ENCODE data around the gene IPCEF1.

IPCEF1 gene

GRCh38 chr6:154301839-154302752, 54.5 kb downstream of the IPCEF1 start:
- H3K27ac ChIP-seq, result peak overlapping the region; percentile 77
- no peak overlapping the region for H3K9ac ChIP-seq (ENCODE audit: insufficient read length)
- H3K36me3 ChIP-seq (ENCODE audit: insufficient read depth, low read length), result no peaks in the 10 kb centered on the region
- no peak for TF ChIP-seq EZH2 (IDR thresholded peaks at IDR 0.05)
- TF ChIP-seq FOXP2 (optimal IDR thresholded peaks at IDR 0.05; ENCODE audit: control extremely low read depth, extremely low read length, insufficient read depth), result no peak
- no peak for TF ChIP-seq POLR2AphosphoS5 (IDR thresholded peaks at IDR 0.05; ENCODE audit: borderline replicate concordance, low read depth, low read length)
- peak overlapping the region; percentile 61 for H3K4me3 ChIP-seq
- DNase-seq (ENCODE audit: low read depth, low spot score), result peak; percentile 40
- no peaks in the 10 kb centered on the region for H3K9me3 ChIP-seq (ENCODE audit: low read depth, low read length)

GRCh38 chr6:154301086-154301625, 55.4 kb downstream of the IPCEF1 start:
- TF ChIP-seq POLR2AphosphoS5 (IDR thresholded peaks at IDR 0.05; ENCODE audit: borderline replicate concordance, low read depth, low read length) (no peak), EZH2 (IDR thresholded peaks at IDR 0.05) (no peak), FOXP2 (optimal IDR thresholded peaks at IDR 0.05; ENCODE audit: control extremely low read depth, extremely low read length, insufficient read depth) (no peak)
- Histone ChIP-seq H3K9ac (ENCODE audit: insufficient read length) (no peak overlapping the region), H3K27ac (no peak overlapping the region), H3K36me3 (ENCODE audit: insufficient read depth, low read length) (no peaks in the 10 kb centered on the region), H3K4me3 (no peak overlapping the region), H3K9me3 (ENCODE audit: low read depth, low read length) (no peaks in the 10 kb centered on the region)
- DNase-seq (ENCODE audit: low read depth, low spot score), result no peak

GRCh38 chr6:154298297-154298696, 58.3 kb downstream of the IPCEF1 start:
- Histone ChIP-seq H3K4me3 (no peak overlapping the region), H3K36me3 (ENCODE audit: insufficient read depth, low read length) (no peaks in the 10 kb centered on the region), H3K9ac (ENCODE audit: insufficient read length) (no peak overlapping the region), H3K27ac (no peak overlapping the region), H3K9me3 (ENCODE audit: low read depth, low read length) (no peaks in the 10 kb centered on the region)
- DNase-seq (ENCODE audit: low read depth, low spot score), result no peak
- no peak for TF ChIP-seq EZH2 (IDR thresholded peaks at IDR 0.05)
- no peak for TF ChIP-seq FOXP2 (optimal IDR thresholded peaks at IDR 0.05; ENCODE audit: control extremely low read depth, extremely low read length, insufficient read depth)
- TF ChIP-seq POLR2AphosphoS5 (IDR thresholded peaks at IDR 0.05; ENCODE audit: borderline replicate concordance, low read depth, low read length), result no peak

- no peaks in the 10 kb centered on the region for H3K36me3 ChIP-seq (ENCODE audit: insufficient read depth, low read length)
- no peak overlapping the region for H3K27ac ChIP-seq
- TF ChIP-seq EZH2 (IDR thresholded peaks at IDR 0.05), result no peak
- TF ChIP-seq POLR2AphosphoS5 (IDR thresholded peaks at IDR 0.05; ENCODE audit: borderline replicate concordance, low read depth, low read length), result no peak
- TF ChIP-seq FOXP2 (optimal IDR thresholded peaks at IDR 0.05; ENCODE audit: control extremely low read depth, extremely low read length, insufficient read depth), result no peak
- H3K9me3 ChIP-seq (ENCODE audit: low read depth, low read length), result no peaks in the 10 kb centered on the region
- H3K4me3 ChIP-seq, result no peak overlapping the region
- DNase-seq (ENCODE audit: low read depth, low spot score), result no peak
- no peak overlapping the region for H3K9ac ChIP-seq (ENCODE audit: insufficient read length)
Measured at GRCh38 chr6:154297721-154298120, 58.9 kb downstream of the IPCEF1 start.

- TF ChIP-seq POLR2AphosphoS5 (IDR thresholded peaks at IDR 0.05; ENCODE audit: borderline replicate concordance, low read depth, low read length), result no peak
- TF ChIP-seq FOXP2 (optimal IDR thresholded peaks at IDR 0.05; ENCODE audit: control extremely low read depth, extremely low read length, insufficient read depth), result no peak
- TF ChIP-seq EZH2 (IDR thresholded peaks at IDR 0.05), result no peak
- Histone ChIP-seq H3K27ac (no peak overlapping the region), H3K9ac (ENCODE audit: insufficient read length) (no peak overlapping the region)
Measured at GRCh38 chr6:154297210-154297609, 59.4 kb downstream of the IPCEF1 start.

GRCh38 chr6:154295733-154296132, 60.9 kb downstream of the IPCEF1 start:
- H3K9me3 ChIP-seq (ENCODE audit: low read depth, low read length), result no peaks in the 10 kb centered on the region
- TF ChIP-seq EZH2 (IDR thresholded peaks at IDR 0.05) (no peak), FOXP2 (optimal IDR thresholded peaks at IDR 0.05; ENCODE audit: control extremely low read depth, extremely low read length, insufficient read depth) (no peak), POLR2AphosphoS5 (IDR thresholded peaks at IDR 0.05; ENCODE audit: borderline replicate concordance, low read depth, low read length) (no peak)
- H3K36me3 ChIP-seq (ENCODE audit: insufficient read depth, low read length), result no peaks in the 10 kb centered on the region
- no peak overlapping the region for H3K9ac ChIP-seq (ENCODE audit: insufficient read length)
- H3K4me3 ChIP-seq, result no peak overlapping the region
- no peak overlapping the region for H3K27ac ChIP-seq
- no peak for DNase-seq (ENCODE audit: low read depth, low spot score)

More at GRCh38 chr6:154297210-154297609, 59.4 kb downstream of the IPCEF1 start:
- DNase-seq (ENCODE audit: low read depth, low spot score), result no peak
- no peak overlapping the region for H3K4me3 ChIP-seq
- H3K36me3 ChIP-seq (ENCODE audit: insufficient read depth, low read length), result no peaks in the 10 kb centered on the region
- H3K9me3 ChIP-seq (ENCODE audit: low read depth, low read length), result no peaks in the 10 kb centered on the region

GRCh38 chr6:154292855-154293519, 63.6 kb downstream of the IPCEF1 start:
- Histone ChIP-seq H3K36me3 (ENCODE audit: insufficient read depth, low read length) (no peaks in the 10 kb centered on the region), H3K27ac (peak overlapping the region; percentile 48; the same call in 1 of the 2 replicates), H3K9me3 (ENCODE audit: low read depth, low read length) (no peaks in the 10 kb centered on the region), H3K4me3 (peak overlapping the region; percentile 14; the same call in 1 of the 2 replicates), H3K9ac (ENCODE audit: insufficient read length) (no peak overlapping the region)
- no peak for TF ChIP-seq POLR2AphosphoS5 (IDR thresholded peaks at IDR 0.05; ENCODE audit: borderline replicate concordance, low read depth, low read length)
- no peak for TF ChIP-seq FOXP2 (optimal IDR thresholded peaks at IDR 0.05; ENCODE audit: control extremely low read depth, extremely low read length, insufficient read depth)
- no peak for TF ChIP-seq EZH2 (IDR thresholded peaks at IDR 0.05)
- DNase-seq (ENCODE audit: low read depth, low spot score), result no peak

- no peak overlapping the region for H3K4me3 ChIP-seq
- H3K27ac ChIP-seq, result no peak overlapping the region
- TF ChIP-seq FOXP2 (optimal IDR thresholded peaks at IDR 0.05; ENCODE audit: control extremely low read depth, extremely low read length, insufficient read depth) (no peak), POLR2AphosphoS5 (IDR thresholded peaks at IDR 0.05; ENCODE audit: borderline replicate concordance, low read depth, low read length) (no peak), EZH2 (IDR thresholded peaks at IDR 0.05) (no peak)
- H3K9ac ChIP-seq (ENCODE audit: insufficient read length), result no peak overlapping the region
- DNase-seq (ENCODE audit: low read depth, low spot score), result no peak
- no peaks in the 10 kb centered on the region for H3K9me3 ChIP-seq (ENCODE audit: low read depth, low read length)
- H3K36me3 ChIP-seq (ENCODE audit: insufficient read depth, low read length), result no peaks in the 10 kb centered on the region
Measured at GRCh38 chr6:154292066-154292465, 64.5 kb downstream of the IPCEF1 start.

Data from SK-N-MC (cell line).